Smooth muscle cell (in vitro differentiated cells): ENCODE measurements around the gene CYP2R1. TPM values are rescaled to one million over a fixed set of nuclear protein-coding genes. Genes with fewer than 3 reads are reported as not detected.

Experiments used
- DNase-seq: peaks from one replicate; lab custom pipeline; 2025; ENCODE audit not compliant: unreplicated experiment; lab: John Stamatoyannopoulos, UW
- H2AFZ ChIP-seq: fragments of 200-600 bp; sonication (generic); 2 replicates; pipeline ENCODE4 v1.6.0; 2016; ENCODE audit warnings: antibody characterized with exemption, low read depth, mild to moderate bottlenecking
- H3F3A ChIP-seq: fragments of 200-600 bp; sonication (generic); 2 replicates; pipeline ENCODE4 v1.6.0; 2017; ENCODE audit warnings: antibody characterized with exemption, low read depth
- H3K27ac ChIP-seq: fragments of 200-600 bp; sonication (generic); 2 replicates; pipeline ENCODE4 v1.5.1; 2016; ENCODE audit warnings: low read depth, mild to moderate bottlenecking
- H3K27me3 ChIP-seq: fragments of 200-600 bp; sonication (generic); 2 replicates; pipeline ENCODE4 v1.6.1; 2016; ENCODE audit warnings: low read depth, mild to moderate bottlenecking
- H3K36me3 ChIP-seq: fragments of 200-600 bp; sonication (generic); 2 replicates; pipeline ENCODE4 v1.5.1; 2016; ENCODE audit warnings: low read depth
- H3K4me1 ChIP-seq: fragments of 200-600 bp; sonication (generic); 2 replicates; pipeline ENCODE4 v1.5.1; 2016; ENCODE audit warnings: low read depth
- H3K4me2 ChIP-seq: fragments of 200-600 bp; sonication (generic); 2 replicates; pipeline ENCODE4 v1.6.0; 2016; ENCODE audit warnings: mild to moderate bottlenecking
- H3K4me3 ChIP-seq: fragments of 200-600 bp; sonication (generic); 2 replicates; pipeline ENCODE4 v1.5.1; 2016; ENCODE audit warnings: mild to moderate bottlenecking
- H3K79me2 ChIP-seq: fragments of 200-600 bp; sonication (generic); 2 replicates; pipeline ENCODE4 v1.6.0; 2016; ENCODE audit warnings: low read depth, mild to moderate bottlenecking
- H3K9ac ChIP-seq: fragments of 200-600 bp; sonication (generic); 2 replicates; pipeline ENCODE4 v1.6.0; 2016; ENCODE audit warnings: low read depth
- H3K9me3 ChIP-seq: fragments of 200-600 bp; sonication (generic); replicated peaks from 2 replicates; pipeline ENCODE4 v1.5.1; 2016; ENCODE audit warnings: low read depth
- H4K20me1 ChIP-seq: fragments of 200-600 bp; sonication (generic); 2 replicates; pipeline ENCODE4 v1.6.0; 2016; ENCODE audit warnings: low read depth
- CTCF ChIP-seq: fragments of 200-600 bp; sonication (generic); IDR thresholded peaks from 2 replicates; pipeline ENCODE4 v1.5.1; 2017; ENCODE audit warnings: borderline replicate concordance, mild to moderate bottlenecking, antibody characterized with exemption; ENCODE audit not compliant: insufficient read depth, poor library complexity, severe bottlenecking
- WGBS: methylation state at CpG from one replicate; pipeline ENCODE4 v1.1.7; 2016; ENCODE audit warnings: low lambda C conversion rate; 5-methylcytosine and 5-hydroxymethylcytosine counted together
- polyA plus RNA-seq: library from polyadenylated mRNA; unstranded; fragments of >200 nt; fragmentation: Nextera tagmentation; extraction: Ambion mirVana; gene quantifications from 2 replicates; pipeline ENCODE4 v1.2.1, GENCODE V29; 2016
- total RNA-seq: library from RNA; depleted of rRNA; stranded (reverse); fragments of >200 nt; gene quantifications from 2 replicates; pipeline ENCODE4 v1.2.3, GENCODE V29; 2014

Gene CYP2R1
- total and polyA plus RNA-seq, 2 experiments from 2014 or later = 13.5 to 22.1 TPM

DNA sequence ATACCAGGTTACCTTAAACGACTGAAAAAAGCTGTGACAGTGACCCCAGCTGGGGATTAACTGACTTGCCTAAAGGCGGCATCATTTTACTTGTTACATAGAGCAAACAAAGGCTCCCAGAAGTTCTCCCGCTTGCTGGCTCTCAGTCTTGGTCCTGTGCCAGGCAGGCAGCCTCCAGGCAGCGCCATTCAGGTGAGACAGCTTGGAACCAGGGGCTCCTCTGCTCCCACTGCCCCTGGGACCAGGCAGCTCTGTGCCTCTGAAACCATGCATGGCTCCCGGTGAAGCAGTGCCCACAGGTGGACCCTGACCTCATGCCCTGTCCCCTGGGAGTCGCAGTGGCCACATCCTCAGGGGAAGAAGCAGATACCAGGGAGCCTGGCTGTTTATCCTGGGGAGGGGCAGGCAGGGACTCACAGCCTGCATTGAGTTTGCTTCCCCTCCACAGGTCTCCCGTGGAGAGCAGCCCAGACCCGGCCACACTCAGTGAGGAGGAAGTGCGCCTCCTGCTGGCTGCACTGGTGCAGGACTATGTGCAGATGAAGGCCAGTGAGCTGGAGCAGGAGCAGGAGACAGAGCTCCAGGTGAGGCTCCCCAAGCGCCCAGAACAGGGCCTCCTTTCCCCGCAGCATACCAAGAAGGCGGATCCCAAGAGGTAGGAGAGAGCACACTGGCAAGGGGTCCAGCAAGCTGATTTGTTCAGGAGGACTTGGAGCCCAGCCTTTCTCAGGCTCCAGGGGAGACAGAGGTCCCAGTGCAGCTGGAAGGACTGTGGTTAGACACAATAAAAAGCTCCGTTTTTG, 15.6 kb upstream of the CYP2R1 start:
- Histone ChIP-seq H3K79me2 (no peaks in the 10 kb centered on the region), H3K27me3 (peaks cover 4% of the 10 kb centered on the region), H3K36me3 (no peaks in the 10 kb centered on the region), H3K4me2 (no peak overlapping the region), H3K4me3 (no peak overlapping the region), H3K9ac (no peak overlapping the region), H3F3A (no peaks in the 10 kb centered on the region), H4K20me1 (no peaks in the 10 kb centered on the region), H2AFZ (no peak overlapping the region), H3K4me1 (no peaks in the 10 kb centered on the region), H3K9me3 (no peaks in the 10 kb centered on the region), H3K27ac (no peak overlapping the region)
- WGBS = 48% methylated on average over 13 of the region's 13 CpGs
- peak; percentile 30 for DNase-seq
- TF ChIP-seq CTCF = peak; percentile 80

GRCh38 chr11:14906993-14907392, 15.0 kb upstream of the CYP2R1 start:
- no peak overlapping the region for H3K4me3 ChIP-seq
- H3K27ac ChIP-seq = no peak overlapping the region
- H3K4me1 ChIP-seq = no peaks in the 10 kb centered on the region
- no peak for DNase-seq
- no peaks in the 10 kb centered on the region for H3K36me3 ChIP-seq
- no peak overlapping the region for H3K9ac ChIP-seq
- no peaks in the 10 kb centered on the region for H3K9me3 ChIP-seq
- H2AFZ ChIP-seq = no peak overlapping the region
- H3K27me3 ChIP-seq = peaks cover 4% of the 10 kb centered on the region
- H3K4me2 ChIP-seq = no peak overlapping the region
- H4K20me1 ChIP-seq = no peaks in the 10 kb centered on the region
- H3F3A ChIP-seq = no peaks in the 10 kb centered on the region
- H3K79me2 ChIP-seq = no peaks in the 10 kb centered on the region
- WGBS = 96% methylated on average over 6 of the region's 6 CpGs
- no peak for TF ChIP-seq CTCF

GRCh38 chr11:14906578-14906977, 14.5 kb upstream of the CYP2R1 start:
- no peak overlapping the region for H3K9ac ChIP-seq
- DNase-seq = no peak
- H3F3A ChIP-seq = no peaks in the 10 kb centered on the region
- no peak overlapping the region for H2AFZ ChIP-seq
- no peak for TF ChIP-seq CTCF
- H3K4me2 ChIP-seq = no peak overlapping the region
- no peaks in the 10 kb centered on the region for H4K20me1 ChIP-seq
- H3K4me3 ChIP-seq = no peak overlapping the region
- H3K79me2 ChIP-seq = no peaks in the 10 kb centered on the region
- no peaks in the 10 kb centered on the region for H3K9me3 ChIP-seq
- no peaks in the 10 kb centered on the region for H3K36me3 ChIP-seq
- no peak overlapping the region for H3K27ac ChIP-seq
- peaks cover 3% of the 10 kb centered on the region for H3K27me3 ChIP-seq
- no peaks in the 10 kb centered on the region for H3K4me1 ChIP-seq
- 92% methylated on average over 5 of the region's 5 CpGs for WGBS
